Stimulated activated CD4-positive, alpha-beta T cell treated with anti-CD3 and anti-CD28 coated beads, Interleukin-4, amount 100 ng/mL, for 1 hour (primary cell): ENCODE results near the gene CABP5.

Source experiments
- DNase-seq: peaks from one replicate; pipeline ENCODE4 v3.0.0-alpha.2; 2020

CABP5 gene

GRCh38 chr19:48029431-48029830, 14.4 kb downstream of the CABP5 start:
- DNase-seq = no peak

DNA sequence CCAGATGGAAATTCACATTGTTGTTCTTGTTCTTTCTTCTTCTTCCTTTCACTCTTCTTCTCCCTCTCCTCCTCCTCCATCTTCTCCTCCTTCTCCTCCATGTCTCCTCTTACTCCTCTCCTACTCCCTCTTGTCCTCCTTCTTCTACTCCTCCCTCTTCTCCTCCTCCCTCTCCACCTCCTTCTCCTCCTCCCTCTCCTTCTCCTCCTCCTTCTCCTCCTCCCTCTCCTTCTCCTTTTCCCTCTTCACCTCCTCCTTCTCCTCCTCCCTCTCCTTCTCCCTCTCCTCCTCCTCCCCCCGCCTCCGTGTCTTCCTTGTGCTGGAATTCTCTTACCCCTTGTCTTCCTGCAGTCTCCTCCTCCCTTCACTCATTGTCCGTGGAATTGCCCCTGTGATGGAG, 18.4 kb downstream of the CABP5 start:
- DNase-seq = no peak

DNA sequence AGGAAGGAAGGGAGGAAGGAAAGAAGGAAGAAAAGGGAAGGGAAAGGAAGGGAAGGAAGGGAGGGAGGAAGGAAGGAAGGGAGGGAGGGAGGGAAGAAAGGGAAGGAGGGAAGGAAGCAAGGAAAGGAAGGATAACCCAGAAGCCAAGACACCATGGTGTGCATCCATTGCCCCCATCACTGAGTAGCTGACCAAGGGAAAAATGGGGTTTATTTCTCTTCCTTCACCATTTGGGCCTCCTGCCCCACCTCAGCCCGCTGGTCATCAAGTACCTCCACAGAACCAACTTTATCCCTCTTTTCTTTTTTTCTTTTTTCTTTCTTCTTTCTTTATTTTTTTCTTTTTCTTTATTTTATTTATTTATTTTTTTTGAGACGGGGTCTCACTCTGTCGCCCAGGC, 20.4 kb downstream of the CABP5 start:
- DNase-seq = no peak

- DNase-seq = no peak
Observed at GRCh38 chr19:48023011-48023410, 20.9 kb downstream of the CABP5 start.

DNA sequence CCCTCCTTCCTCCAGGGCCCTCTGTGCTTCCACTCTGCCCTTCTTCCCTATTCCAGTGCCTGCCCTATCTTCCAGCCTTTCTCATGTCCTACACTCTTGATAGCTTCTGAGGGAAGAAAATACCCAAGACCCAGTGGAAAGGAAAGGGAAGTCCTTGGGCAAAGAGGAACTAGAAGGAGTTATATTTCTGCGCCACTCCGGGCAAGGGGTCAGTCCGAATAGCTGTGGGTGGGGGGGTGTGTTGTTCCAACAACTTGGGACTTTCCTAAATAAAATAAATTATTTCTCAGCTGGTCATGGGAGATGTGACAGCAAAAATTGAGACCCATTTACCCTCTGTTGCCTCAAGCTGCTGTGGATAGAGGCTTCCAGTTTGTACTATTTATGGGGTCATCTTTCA, 23.2 kb downstream of the CABP5 start:
- no peak for DNase-seq

DNA sequence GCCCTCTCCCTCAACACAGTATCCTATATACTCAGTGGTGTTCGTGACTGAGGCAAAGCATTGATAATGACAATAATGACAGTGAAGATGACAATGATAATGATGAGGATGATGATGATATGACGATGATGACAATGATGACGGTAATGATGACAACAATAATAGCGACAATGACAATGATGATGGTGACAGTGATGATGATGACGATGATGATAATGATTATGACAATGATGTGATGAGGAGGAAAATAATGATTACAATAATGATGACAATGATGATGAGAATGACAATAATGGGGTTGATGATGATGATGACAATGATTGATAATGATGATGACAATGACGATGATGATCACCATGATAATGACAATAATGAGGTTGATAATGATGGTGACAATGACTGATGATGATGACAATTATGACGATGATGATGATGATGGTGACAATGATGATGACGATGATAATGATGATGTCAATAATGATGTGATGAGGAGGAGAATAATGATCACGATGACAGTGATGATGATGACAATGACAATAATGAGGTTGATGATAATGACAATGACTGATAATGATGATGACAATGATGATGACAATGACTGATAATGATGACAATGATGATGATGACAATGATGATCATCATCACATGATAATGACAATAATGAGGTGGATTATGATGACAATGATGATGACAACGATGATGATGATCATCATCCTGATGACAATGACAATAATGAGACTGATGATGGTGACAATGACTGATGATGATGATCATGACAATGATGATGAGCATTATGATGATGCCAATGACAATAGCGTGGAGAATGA, 32.7 kb downstream of the CABP5 start:
- no peak for DNase-seq

DNA sequence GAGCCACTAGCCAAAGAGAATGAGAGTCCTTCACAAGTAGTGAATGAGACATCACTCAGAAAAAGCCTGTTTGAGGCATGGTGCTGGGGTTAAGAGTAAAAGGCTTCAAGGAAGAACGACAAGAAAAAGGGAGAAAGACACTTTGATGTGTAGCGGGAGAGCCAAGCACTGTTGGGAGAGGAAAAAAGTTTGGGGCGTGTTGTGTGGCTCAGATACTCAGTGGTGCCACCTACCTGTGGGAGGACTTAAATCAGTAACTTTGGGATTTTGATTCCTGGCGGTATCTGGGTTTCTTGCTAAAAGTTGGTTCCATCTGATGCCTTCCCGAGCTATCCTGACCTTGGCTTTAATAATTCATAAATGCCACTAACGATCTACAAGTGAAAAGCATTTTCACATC, 37.1 kb downstream of the CABP5 start:
- DNase-seq = no peak

DNA sequence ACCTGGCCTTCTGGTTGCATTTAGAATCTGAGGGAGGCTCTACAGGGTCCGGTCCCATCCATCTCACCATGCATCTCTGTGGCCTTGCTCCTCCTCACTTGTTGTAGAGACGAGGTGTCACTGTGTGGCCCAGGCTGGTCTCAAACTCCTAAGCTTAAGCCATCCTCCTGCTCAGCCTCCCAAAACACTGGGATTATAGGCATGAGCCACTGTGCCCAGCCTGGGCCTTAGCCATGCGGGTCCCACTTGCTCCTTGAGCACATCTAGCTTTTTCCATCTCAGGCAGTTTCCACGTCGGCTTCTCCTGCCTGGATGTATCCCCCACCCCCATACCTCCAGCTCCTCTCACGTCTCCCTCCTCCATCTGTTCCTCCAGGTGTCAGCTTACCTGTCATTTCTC, 39.6 kb downstream of the CABP5 start:
- no peak for DNase-seq

GRCh38 chr19:48000846-48001245, 43.0 kb downstream of the CABP5 start:
- DNase-seq = no peak

DNA sequence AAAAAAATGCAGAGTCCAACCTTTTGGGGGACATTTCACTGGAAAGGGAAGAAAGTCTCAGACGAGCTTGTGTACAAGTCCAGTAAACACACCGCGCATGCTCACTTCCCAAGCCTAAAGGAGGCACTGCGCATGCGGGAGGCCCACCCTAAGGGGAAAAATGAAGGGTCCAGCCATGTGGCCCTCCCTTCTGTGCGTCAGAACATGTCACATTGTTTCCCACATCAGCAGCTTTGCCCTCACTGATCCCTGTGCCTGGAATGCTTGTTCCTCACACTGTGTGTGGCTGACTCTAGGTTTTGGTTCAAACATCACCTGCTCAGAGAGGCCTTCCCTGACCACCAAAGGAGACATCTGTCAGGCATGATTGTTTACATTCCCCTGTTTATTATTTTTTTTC, 45.1 kb downstream of the CABP5 start:
- no peak for DNase-seq

DNA sequence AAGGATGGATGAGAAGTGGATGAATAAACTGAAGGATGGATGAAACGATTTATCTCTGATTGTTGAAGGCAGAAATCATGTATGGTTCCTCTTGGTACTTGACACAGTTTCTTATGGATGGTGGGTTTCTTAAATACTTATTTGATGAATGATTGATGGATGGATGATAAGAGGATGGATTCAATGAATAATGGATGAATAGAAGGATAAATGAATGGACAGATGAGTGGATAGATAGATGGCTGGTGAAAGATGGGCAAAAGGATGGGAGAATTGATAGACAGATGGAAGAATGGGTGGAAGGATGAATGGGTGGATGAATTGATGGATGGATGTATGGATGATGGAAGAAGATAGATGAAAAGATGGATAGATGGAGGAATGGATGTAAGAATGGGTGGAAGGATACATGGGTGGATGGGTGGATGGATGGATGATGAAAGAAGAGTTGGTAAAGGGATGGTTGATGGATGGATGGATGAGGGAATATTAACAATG, 47.6 kb downstream of the CABP5 start:
- no peak for DNase-seq

GRCh38 chr19:47994209-47994802, 49.6 kb downstream of the CABP5 start, which contains the start of gene ELSPBP1:
Gene ELSPBP1 (plus strand): TSS chr19:47994632. CDS start chr19:48008668, 14,036 bp downstream.
- no peak for DNase-seq

DNA sequence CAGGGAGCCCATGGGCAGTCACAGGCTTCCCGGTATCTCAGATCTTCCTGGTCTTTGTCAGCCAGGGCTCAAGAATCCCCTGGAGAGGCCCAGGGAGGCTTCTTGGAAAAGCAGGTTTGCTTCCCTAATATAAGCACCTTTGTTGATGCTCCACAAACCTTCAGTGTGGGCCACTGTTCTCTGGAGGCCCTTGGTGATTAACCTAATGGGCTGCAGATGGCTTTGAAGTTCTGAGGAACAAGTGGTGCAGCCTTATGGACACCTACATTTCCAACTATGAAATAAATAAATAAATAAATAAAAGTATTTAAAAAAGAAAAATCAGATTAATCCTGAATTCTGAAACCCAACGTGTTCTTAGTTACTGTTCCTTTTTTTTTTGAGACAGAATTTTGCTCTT, 51.8 kb downstream of the CABP5 start, which contains the start of gene BSPH1:
Gene BSPH1 (minus strand): TSS at position 101 of the 400 bp plus-strand sequence. CDS start 89 bp downstream, at position 12.
- DNase-seq = no peak

GRCh38 chr19:47991191-47991808, 52.6 kb downstream of the CABP5 start:
- DNase-seq = no peak
